Muscle of arm (tissue), 14 donors: ENCODE data around the gene C12orf76. TPM values are rescaled to one million over a fixed set of nuclear protein-coding genes. Genes with fewer than 3 reads are reported as not detected.
"Not testable (repeated sequence)": the region's sequence is repeated elsewhere in the genome, so short reads cannot be mapped to it uniquely, and the experiment has no call there.

Source experiments
- DNase-seq: peaks from one replicate; pipeline ENCODE4 v3.0.0-alpha.2; 2013
- long read RNA-seq, 11 donors: transcript quantifications; one replicate each; lab custom pipeline, GENCODE V29; 2026
- polyA plus RNA-seq, 12 donors: library from polyadenylated mRNA; unstranded; fragments of 120-200 nt; gene quantifications; one replicate each; pipeline ENCODE4 v1.2.1, GENCODE V29; 2013; ENCODE audit not compliant: insufficient read length in 12 of 12

Gene C12orf76, protein sequence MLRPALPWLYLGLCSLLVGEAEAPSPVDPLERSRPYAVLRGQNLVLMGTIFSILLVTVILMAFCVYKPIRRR
- 10 to 100 TPM in 11 of 12 donors, not detected in 1; 20.1 to 48.7 (median 30.3) TPM for polyA plus RNA-seq
- long read RNA-seq, donor 1, transcript C12orf76-203 (2 exons, 1,755 nt): major isoform, 11 of 19 reads
- long read RNA-seq, donor 1, partial matches to known transcripts: 7 of 19 reads
- long read RNA-seq, donor 1, other reads (novel, unspliced or antisense): 0 of 19 reads
- long read RNA-seq, donor 2, transcript C12orf76-203 (2 exons, 1,755 nt): major isoform, 8 of 24 reads
- long read RNA-seq, donor 2, partial matches to known transcripts: 12 of 24 reads
- long read RNA-seq, donor 2, other reads (novel, unspliced or antisense): 0 of 24 reads
- long read RNA-seq, donor 3, transcript C12orf76-203 (2 exons, 1,755 nt): major isoform, 9 of 17 reads
- long read RNA-seq, donor 3, partial matches to known transcripts: 6 of 17 reads
- long read RNA-seq, donor 3, other reads (novel, unspliced or antisense): 0 of 17 reads
- long read RNA-seq, donor 4, partial matches to known transcripts: 0 of 4 reads
- long read RNA-seq, donor 4, other reads (novel, unspliced or antisense): 0 of 4 reads
- long read RNA-seq, donor 5: 0 reads
- long read RNA-seq, donor 6, partial matches to known transcripts: 0 of 4 reads
- long read RNA-seq, donor 6, other reads (novel, unspliced or antisense): 0 of 4 reads
- long read RNA-seq, donor 7, partial matches to known transcripts: 12 of 18 reads
- long read RNA-seq, donor 7, other reads (novel, unspliced or antisense): 0 of 18 reads
- long read RNA-seq, donor 8, transcript C12orf76-203 (2 exons, 1,755 nt): major isoform, 14 of 30 reads
- long read RNA-seq, donor 8, partial matches to known transcripts: 14 of 30 reads
- long read RNA-seq, donor 8, other reads (novel, unspliced or antisense): 0 of 30 reads
- long read RNA-seq, donor 9, transcript C12orf76-203 (2 exons, 1,755 nt): major isoform, 8 of 11 reads
- long read RNA-seq, donor 9, partial matches to known transcripts: 0 of 11 reads
- long read RNA-seq, donor 9, other reads (novel, unspliced or antisense): 0 of 11 reads
- long read RNA-seq, donor 10, transcript C12orf76-203 (2 exons, 1,755 nt): major isoform, 15 of 28 reads
- long read RNA-seq, donor 10, partial matches to known transcripts: 8 of 28 reads
- long read RNA-seq, donor 10, other reads (novel, unspliced or antisense): 0 of 28 reads
- long read RNA-seq, donor 11, transcript C12orf76-203 (2 exons, 1,755 nt): major isoform, 6 of 21 reads
- long read RNA-seq, donor 11, partial matches to known transcripts: 11 of 21 reads
- long read RNA-seq, donor 11, other reads (novel, unspliced or antisense): 0 of 21 reads

DNA sequence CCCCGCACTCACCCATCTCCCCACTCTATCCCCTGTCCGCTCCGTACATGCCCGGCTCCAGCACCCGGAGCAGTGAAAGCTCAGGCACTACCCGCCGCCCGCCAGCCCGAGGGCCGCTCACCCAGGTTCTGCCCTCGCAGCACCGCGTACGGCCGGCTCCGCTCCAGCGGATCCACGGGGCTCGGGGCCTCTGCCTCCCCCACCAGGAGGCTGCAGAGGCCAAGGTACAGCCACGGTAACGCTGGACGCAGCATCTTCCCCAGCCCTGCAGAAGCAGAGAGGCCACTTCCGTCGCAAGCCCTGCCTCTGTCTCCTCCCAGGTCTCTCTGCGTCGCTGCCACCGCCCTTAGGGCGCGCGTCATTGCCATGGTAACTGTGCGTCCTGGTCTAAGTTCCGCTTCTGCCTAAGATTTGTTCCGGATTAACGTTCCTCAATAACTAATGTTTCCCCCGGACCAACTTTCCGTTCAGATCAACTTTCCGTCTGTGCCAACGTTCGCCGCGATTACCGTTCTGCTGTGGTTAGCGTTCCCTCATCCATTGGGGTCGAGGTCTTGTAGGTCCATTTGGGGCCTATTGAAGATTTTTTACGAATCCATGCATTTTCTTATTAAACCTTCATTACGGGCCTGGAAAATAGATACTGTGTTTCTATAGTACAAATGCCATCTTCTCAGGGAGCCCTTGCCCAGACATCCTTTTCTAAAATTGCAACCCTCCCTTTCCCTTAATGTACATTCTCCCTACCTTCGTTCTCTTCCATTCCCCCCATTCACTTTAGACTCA, at the start of gene C12orf76:
Gene C12orf76, minus strand, starts transcription at position 281 of the 786 bp plus-strand sequence. Its CDS starts 27 bp downstream, at position 254.
- peak; percentile 97 for DNase-seq

DNA sequence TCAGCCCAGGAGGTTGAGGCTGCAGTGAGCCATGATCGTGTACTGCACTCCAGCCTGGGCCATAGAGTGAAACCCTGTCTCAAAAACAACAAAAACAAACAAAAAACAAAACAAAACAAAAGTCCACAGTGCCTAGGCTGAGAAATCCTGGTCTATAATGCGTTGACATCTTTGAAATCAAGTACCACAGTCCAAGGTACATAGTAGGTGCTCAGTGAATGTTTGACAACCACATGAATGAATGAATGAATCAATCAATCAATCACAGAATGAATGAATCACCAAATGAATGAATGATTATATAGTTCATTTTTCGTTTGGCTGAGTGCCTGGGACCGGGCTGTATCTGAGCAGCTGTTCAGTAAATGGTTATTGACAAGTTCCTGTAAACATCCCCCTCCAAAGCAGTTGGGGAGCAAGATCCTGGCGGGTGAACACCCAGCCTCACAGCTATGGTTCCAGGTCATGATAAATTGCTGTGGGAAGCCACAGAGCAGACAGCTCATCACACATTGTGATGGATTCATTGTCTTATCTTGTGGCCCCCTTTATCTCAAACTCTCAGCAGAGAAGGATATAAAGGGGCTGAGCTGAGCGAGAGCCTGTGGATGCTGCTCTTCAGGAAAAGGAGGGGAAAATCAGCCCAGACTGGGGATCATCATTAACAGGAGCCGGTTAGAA, 45.4 kb upstream of the C12orf76 start:
- DNase-seq: no peak

DNA sequence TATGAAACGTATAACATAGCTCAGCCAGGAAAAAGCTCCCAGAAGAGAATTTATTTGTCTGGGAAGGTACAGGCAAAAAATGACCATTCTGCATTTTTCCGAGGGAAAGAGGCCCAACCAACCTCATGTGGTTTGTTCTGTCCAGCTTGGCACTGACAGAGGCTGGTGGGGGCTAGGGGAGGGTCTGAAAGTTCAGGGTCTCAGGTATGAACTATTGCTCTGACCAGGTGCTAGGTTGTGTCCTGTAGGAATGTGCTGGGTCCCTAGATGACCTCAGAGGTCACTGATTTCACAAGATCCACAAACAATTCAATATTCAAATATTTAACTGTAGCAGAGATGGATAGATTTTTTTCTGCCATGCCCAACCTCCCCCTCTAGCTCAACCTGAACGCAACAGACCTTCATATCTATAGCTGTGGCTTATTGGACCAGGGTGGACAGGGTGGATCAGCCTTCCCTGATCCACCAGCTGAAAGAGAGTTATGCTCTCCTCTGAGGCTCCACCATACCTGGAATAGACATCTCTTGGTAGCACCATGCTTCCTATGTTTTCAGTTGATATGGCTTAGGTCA, 42.9 kb upstream of the C12orf76 start:
- no peak for DNase-seq

DNA sequence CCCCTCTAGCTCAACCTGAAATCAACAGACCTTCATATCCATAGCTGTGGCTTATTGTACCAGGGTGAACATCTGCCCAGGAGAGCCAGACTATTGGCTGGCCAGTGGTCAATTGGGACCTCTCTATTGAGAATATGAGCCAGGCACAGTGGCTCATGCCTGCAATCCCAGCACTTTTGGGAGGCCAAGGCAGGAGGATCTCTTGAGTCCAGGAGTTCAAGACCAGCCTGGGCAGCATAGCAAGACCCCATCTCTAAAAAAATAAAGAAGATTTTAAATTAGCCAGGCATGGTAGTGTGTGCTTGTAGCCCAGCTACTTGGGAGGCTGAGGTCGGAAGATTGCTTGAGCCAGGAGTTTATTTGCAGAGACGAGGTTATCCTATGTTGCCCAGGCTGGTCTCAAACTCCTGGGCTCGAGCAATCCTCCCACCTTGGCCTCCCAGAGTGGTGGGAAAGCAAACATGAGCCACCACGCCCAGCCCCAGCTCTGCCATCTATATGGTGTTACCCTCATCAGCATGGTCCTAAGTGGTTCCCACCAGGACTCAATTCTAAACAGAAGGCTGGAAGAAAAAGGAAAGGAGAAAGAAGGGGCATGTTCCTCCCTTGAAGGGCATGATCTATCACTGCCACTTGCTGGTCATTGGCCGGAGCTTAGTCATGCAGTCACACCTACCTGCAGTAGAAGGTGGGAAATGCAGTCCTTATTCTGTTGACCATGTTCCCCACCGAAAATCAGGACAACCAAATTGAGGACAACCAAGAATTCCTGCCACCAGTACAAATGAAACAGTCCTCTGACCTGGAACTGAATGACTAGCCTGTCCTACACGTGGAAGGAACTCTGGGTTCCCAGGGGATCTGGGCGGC, 42.2 kb upstream of the C12orf76 start:
- no peak for DNase-seq

DNA sequence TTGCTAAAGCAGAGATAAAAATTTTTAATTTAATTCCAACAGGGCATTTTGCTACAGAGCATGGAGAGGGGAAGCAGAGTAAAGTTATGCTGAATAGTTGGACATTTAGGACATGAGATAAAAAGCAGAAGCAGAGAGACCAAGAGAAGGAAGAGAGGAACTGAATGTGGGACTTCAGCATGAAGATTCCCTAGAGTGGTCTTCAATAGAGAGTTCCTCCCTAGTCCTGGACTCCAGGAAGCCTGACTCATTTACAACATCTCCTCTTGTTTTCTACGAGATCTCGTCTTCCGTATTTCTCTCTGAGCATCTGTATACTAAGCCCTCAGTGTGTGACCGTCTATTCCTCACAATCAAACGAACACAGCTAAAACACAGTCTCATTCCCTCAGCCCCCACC, 40.6 kb upstream of the C12orf76 start:
- no peak for DNase-seq

DNA sequence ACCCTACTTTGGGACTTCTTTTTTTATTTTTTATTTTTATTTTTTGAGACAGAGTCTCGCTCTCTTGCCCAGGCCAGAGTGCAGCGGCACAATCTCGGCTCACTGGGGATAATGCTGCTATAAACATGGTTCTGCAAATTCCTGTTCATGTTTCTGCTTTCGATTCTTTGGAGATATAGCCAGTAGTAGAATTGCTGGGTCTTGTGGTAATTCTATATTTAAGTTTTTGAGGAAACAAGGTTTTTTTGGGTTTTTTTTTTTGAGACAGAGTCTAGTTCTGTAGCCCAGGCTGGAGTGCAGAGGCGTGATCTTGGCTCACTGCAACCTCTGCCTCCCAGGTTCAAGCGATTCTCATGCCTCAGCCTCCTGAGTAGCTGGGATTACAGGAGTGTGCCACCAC, 39.9 kb upstream of the C12orf76 start:
- DNase-seq: not testable (repeated sequence)

DNA sequence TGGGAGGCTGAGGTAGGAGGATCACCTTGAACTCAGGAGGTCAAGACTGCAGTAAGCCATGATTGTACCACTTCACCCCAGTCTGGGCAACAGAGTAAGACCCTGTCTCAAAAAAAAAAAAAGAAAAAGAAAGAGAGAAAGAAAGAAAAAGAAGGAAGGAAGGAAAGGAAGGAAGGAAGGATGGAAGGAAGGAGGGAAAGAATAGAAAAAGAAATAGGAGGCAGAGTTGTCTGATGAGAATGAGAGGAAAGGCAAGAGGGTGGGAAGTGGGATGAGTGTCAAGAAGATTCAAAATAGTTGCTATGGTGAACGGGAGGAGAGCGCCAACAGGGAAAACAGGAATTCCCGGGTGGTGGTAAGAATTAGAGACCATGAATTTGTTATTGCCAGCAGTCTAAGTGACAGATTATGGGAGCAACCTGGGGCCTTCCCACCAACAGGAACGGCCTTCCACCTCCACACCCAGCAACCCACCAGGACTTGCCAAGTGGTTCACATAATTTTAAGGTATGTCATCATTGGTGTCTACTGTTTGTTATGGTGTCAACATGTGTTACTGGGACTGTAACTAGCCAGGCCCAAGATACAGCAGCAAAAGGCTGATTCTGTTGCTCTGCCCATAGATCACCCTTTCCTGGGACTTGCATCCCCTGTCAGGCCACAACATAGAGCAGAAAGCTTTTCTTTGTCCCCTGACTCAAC, 36.1 kb upstream of the C12orf76 start:
- DNase-seq: no peak

DNA sequence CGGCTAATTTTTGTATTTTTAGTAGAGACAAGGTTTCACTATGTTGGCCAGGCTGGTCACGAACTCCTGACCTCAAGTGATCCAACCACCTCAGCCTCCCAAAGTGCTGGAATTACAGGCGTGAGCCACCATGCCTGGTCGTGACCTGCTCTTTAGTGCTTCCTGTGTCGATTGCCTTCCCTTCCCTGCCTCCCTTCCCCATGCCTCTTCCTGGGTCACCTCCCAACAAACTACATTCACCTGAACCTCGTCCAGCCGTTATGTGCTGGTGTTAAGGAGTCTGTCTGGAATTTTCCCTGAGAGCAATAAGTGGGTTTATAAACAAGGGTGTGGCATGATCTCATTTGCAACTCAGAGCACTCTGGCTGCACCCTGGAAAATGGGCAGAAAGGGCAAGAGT, 32.1 kb upstream of the C12orf76 start:
- DNase-seq: no peak

DNA sequence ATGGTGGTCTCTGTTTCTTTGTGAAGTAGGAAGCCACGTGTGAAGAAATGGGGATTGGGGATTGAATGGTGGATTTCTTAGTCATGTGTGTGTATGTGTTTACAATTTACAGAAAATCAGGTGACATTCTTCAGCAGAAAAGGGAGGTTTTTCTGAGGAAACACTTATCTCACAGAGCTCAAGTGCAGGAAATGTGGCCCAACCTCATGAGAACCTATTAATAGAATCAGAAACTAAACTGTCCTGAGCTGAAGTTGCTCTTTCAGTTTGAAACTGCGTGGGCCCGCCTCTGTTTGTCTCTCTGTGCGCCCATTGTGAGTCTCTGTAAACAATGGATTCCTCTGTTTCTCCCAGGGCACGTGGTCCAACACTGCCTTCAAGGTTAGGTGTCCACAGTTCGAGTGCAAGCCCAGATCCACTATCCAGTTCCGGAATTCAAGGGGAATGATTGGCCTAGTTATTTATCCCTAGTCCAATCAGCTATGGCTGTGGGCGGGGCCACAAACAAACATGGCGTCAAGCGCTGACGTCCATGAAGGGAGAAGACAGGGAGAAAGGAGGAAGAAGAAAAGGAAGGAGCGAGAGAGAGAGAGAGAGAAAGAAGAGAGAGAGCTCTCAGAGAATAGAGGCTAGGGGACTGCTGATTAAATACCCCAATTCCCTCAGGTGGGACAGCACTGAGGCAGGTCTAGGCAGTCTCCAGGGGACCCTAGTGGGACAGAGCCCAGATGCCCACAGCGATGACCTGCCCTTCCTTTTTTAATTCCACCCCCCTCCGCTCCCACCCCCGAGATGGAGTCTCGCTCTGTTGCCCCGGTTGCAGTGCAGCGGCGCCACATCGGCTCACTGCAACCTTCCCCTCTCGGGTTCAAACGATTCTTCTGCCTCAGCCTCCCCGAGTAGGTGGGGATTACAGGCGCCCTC, 31.4 kb upstream of the C12orf76 start:
- no peak for DNase-seq

DNA sequence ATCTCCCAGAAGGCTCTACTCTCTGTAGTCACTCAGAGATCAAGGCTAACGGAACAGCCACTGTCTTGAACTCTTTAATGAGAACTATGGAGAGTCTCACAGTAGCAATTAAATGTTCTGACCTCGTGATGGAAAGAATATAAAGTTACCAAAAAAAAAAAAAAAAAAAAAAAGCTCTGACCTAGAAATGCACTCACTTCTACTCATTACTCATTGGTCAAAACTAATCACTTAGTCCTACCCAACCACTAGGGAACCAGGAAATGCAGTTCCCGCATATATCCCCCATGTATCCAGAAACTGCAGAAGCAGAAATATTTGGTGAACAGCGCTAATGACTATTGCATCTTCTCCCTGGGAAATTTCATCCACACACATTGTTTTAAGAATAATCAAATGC, 29.5 kb upstream of the C12orf76 start:
- DNase-seq: no peak

DNA sequence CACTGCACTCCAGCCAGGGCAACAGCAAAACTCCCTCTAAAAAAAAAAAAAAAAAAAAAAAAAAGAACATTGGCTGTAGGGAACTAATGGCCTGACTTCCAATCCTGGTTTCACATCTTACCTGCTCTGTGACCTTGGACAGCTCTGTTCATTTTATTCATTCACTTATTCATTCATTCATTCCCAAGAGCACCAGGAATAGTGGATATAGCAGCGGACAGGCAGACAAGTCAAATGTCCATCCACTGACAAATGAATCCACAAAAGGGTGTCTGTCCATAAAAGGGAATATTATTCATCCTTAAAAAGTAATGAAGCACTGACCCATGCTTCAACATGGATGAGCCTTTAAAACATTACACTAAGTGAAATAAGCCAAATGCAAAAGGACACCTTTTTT, 27.6 kb upstream of the C12orf76 start:
- no peak for DNase-seq

DNA sequence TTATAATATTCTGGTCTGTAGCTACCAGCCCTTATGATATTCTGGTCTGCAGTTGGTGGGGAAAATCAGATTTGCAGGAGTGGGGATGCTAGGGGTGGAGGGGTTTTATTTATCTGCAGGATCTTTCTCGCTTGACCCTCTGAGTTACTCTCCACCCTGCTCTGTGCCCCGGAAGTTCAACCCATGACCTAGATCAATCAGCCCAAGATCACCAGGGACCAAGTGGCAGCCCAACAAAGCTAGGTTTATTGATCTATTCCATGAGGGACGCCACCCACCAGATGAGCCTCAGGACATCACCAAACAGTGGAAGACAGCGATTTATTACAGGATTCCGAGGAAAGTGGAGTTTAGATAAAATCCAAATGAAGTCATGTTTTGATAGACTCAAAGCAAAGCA, 25.8 kb upstream of the C12orf76 start:
- no peak for DNase-seq

DNA sequence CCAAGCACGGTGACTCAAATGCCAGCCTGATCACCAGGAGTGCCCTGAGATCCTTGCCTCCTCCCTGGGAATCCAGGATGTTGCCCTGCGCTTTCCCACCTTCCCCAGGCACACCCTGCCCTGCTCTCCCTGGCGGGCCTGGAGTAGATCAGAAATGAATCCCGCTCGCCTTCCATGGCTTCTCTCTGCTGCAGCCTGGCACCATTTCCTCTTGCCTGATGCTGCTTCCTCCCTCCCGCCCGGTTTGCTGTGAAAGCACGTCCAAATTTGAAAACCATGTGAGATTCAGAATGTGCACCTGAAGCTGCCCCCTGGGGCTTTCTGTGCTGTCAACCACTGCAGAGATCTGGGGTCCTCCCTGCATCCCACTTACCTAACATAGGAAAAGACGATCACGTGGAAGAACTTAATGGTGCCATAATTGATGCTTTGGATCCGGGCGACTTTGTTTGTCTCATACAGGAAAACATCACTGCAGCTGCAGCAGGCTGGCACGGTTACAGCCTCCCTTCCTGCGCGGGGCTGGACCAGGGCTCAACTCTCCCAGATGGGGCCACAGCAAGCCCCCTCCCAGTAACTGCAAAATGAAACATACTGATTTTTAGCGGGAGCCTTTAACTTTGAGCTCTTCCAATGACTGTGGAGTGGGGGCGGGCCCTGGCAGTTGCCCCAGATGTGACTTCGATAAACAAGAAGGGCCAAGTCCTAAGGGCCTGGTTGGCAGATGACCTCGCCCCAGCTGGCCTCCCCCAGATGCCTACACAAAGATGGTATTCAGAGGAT, 24.9 kb upstream of the C12orf76 start:
- peak; percentile 57 for DNase-seq

DNA sequence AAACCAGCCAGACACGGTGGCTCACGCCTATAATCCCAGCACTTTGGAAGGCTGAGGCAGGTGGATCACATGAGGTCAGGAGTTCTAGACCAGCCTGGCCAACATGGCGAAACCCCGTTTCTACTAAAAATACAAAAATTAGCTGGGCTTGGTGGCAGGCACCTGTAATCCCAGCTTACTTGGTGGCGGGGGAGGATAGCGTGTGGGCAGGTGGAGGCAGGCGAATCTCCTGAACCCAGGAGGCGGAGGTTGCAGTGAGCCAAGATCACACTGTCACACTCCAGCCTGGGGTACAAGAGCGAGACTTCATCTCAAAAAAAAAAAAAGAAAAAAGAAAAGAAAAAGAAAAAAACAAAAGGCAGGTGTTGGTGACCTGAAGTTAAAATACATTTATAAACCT, 24.3 kb upstream of the C12orf76 start:
- not testable (repeated sequence) for DNase-seq

DNA sequence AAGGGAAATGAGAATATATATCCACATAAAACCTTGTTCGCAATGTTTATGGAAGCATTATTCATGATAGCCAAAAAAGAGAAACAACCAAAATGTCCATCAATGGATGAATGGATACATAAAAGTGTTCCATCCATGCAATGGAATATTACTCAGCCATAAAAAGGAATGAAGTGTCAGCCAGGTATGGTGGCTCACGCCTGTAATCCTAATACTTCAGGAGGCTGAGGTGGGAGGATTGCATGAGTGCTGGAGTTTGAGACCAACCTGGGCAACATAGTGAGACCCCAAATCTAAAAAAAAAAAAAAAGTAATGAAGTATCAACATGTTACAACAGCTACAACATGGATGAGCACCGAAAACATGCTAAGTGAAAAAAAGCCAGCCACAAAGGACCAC, 23.6 kb upstream of the C12orf76 start:
- DNase-seq: no peak

DNA sequence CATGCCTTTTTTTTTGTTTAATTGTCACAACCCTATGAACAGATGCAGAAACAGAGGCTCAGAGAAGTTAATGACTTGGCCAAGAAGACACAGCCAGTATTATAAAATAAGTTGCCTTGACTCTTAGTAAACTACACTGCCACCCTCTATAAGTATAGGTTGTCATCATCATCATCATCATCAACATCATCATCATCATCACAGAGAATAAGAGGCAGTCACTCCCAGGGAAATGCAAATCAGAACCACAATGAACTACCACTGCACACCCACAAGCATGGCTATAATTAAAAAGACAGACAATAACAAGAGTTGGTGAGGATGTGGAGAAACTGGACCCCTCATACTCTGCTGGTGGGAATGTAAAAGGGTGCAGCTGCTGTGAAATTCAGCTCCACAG, 23.2 kb upstream of the C12orf76 start:
- no peak for DNase-seq
